HG02571 (cell line): ENCODE results near the gene KCNJ10.

Experiments used
- ATAC-seq: cut with Tn5 transposase; IDR thresholded peaks from one replicate; pipeline ENCODE4 v1.9.1; 2021; ENCODE audit warnings: mild to moderate bottlenecking, moderate library complexity; ENCODE audit not compliant: unreplicated experiment

KCNJ10 gene

DNA sequence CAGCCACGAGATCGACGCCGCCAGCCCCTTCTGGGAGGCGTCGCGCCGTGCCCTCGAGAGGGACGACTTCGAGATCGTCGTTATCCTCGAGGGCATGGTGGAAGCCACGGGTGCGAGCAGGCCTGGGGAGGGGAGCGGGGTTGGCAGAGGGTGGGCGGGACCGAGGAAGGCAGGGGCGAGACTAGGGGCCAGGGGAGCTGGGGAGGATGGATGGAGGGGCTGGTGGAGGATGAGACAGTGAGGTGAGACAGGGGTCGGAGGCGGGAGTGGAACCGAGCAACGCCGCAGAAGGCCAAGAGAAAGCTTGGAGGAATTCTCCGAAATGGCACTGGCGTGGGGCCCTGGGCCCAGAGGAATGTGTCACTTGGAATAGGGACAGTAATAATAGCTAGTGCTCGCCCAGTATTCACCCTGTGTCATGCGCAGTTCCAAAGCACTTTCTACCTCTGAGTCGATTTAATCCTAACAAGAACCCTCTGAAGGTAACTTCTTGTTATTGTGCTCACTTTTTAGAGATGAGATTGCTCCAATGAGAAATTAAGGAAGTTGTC lies 14.9 kb upstream of the KCNJ10 start:
- ATAC-seq = no peak

DNA sequence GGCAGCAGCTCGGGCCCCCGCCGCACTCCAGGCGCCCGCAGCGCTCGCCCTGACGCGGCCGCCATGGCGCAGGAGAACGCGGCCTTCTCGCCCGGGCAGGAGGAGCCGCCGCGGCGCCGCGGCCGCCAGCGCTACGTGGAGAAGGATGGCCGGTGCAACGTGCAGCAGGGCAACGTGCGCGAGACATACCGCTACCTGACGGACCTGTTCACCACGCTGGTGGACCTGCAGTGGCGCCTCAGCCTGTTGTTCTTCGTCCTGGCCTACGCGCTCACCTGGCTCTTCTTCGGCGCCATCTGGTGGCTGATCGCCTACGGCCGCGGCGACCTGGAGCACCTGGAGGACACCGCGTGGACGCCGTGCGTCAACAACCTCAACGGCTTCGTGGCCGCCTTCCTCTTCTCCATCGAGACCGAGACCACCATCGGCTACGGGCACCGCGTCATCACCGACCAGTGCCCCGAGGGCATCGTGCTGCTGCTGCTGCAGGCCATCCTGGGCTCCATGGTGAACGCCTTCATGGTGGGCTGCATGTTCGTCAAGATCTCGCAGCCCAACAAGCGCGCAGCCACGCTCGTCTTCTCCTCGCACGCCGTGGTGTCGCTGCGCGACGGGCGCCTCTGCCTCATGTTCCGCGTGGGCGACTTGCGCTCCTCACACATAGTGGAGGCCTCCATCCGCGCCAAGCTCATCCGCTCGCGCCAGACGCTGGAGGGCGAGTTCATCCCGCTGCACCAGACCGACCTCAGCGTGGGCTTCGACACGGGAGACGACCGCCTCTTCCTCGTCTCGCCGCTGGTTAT lies 14.2 kb upstream of the KCNJ10 start:
- no peak for ATAC-seq

DNA sequence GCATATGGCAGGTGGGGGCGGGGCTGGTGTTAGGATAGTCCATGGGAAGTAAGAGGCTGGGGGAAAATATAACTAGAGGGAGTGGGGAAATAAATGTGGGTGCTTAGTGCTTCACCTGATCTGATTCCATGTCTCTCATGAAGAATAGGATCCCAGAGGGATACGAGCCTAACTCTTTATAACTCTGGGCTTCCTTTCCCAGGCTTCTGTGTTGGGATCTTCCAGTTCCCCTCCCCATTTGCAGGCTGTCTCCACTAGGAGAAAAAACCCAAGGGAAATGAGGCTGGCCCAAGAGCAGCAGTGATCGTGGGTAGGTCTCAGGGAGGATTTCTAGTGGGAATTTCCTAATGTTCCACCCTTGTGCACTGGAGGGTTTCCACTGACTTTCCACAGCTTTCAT lies 13.0 kb upstream of the KCNJ10 start:
- ATAC-seq = no peak

DNA sequence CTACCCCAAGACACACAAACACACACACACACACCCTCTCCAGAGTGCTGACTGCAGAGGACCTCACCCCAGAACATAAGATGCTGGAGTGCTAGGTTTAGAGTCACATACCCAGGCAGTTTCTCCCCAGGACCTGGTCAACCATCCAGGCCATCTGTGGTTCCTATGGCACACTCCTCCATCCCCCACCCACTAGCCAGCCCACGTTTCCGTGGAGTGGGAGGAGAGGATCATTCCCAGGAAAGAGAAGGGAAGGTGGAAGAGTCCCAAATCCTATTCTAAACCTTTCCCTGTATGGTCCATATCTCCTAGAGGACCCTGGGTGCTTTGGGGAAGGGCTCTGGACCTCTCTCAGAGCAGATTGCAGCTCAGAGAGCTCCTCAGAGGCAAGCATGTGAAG lies 12.5 kb upstream of the KCNJ10 start:
- ATAC-seq = no peak

DNA sequence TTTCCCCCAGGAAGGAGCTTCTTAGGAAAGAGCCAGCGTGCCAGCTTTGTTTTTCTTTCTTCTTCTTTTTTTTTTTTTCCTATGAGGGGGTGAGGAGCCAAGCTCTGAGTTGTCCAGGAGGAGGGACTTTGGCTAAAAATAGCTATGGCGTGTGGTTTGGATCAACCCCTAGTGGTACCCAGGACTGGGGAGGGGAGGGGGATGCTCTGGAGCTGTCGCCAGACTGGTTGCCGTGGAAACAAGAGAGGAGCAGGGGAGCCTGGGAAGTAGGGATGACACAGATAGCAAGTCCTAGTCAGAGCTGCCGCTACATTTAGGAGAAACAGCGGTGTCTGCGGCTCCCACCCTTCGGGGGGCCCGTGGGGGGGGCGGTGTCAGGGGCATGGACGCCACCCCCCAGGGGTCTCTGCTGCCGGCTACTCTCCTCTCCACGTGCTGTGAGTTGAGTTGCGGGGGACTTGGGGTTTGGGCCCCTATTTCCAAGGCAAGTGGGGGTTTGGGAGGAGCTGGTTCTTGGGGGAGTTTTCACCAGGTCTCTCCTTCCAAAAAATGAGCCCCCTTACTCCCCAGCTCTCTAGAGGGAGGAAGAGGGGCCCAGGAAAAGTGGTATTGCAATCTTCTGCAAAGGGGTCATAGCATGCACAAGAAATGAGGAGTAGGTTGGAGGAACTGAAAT lies 11.4 kb upstream of the KCNJ10 start, which contains the start of gene KCNJ9:
Gene KCNJ9 (plus strand): TSS at position 278 of the 676 bp plus-strand sequence. CDS start 2,493 bp downstream, outside the sequence.
- ATAC-seq = no peak

DNA sequence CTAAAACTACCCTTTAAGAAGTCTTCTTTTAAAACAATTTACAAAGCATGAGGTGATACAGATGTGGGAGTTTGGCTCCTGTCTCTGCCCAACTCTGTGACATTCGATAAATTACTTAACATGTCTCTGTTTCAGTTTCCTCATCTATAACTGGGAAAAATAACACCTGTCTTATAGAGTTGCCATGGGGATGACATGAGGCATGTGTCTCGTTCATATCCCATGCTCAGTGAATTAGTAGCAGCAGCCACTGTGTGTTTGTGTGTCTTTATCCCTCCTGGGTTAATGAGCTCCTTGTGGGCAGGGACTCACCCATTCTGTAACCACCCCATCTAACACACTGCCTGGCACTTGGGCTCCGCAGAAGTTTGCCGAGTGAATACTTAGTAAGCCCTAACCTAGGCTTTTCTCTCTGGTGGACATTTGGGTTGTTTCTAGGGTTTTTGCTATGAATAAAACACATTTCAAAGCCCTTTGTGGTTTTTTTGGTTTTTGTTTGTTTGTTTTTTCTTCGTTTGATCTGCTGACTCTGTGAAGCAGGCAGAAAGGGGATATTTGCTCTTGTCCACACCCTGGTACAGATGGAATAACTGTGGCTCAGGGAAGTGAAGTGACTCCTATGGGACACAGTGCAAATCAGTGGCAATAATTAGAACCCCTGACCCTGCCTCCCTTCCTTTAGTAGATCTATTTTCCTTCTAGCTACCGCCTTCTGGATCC lies 10.6 kb upstream of the KCNJ10 start:
- ATAC-seq = no peak

DNA sequence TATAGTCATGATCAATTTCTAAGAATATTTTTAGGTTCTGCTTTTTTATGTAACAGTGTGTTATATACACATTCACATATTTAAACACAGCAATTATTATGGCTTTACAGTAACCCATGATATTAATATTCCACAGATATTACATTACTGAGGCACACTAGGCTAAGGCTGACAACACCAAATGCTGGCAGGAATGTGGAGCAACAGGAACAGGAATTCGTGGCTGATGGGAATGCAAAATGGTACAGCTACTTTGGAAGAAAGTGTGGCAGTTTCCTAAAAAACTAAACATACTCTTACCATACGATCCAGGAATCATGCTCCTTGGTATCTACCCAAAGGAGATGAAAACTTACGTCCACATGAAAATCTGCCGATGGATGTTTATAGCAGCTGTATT lies 9.5 kb upstream of the KCNJ10 start:
- ATAC-seq = no peak

DNA sequence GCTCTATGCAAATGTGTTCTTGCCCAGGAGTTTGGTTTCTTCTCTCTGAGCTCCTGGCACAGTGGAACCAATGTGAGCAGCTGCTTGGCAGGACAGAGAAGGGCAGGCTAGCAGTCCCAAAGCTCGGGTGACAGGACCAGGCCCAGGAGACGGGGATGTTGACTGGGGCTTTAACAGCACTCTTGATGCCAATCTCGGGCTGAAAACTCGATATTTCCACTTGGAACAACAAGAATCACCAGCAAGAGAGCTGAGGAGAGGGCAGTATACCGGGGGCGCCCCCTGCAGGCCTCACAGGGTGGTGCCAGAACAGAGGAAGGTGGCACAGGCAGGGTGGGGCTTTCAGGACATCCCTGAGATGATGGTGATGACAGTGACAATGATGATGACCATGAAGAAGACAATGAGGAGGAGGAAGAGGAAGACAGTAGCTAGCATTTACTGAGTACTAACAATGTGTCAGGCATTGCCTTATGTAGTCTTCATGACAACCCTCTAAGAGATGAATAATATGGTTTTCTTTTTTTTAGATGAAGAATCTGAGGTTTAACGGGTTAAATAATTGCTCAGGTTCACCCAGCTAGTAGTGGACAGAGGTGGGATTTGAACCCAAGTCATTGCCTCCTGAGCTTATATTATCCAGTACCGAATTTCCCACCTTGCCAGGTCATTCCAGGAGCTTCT lies 8.7 kb upstream of the KCNJ10 start:
- no peak for ATAC-seq

DNA sequence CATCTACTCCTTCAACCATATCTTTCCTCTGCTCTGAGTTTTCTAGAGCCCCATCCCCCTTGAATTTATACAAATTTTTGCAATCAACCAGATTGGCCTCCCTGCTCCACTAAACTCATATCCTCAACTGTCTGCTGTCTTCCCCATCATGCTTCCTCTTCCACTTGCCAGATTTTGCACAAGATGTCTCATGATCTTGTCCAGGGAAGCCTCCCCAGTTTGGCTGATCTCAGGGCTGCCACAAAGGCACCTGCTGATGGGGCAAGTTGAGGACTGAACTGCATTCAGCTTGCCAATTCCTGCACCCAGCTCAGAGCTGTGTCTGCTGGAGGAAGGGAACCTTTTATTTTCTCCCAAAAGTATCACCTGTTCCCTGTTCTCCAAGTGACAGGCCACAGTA lies 7.5 kb upstream of the KCNJ10 start:
- no peak for ATAC-seq

DNA sequence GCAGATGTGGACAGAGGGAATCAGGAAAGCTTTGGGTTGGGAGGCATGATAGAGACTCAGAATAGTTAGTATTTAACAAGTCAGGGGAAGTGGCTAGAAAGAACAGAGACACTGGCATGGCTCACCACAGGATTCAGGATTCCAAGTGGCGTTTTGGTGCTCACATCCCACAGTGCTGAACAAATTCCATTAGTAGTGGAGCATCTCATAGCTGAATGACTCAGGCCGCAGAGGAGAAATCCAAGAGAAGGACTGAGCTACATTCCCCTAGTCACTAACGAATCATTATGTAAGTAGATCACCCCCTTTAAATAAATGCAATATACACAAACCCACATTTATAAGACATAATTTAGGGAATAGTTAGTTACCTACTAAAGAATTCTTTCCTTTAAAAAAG lies 6.3 kb upstream of the KCNJ10 start:
- ATAC-seq = no peak

DNA sequence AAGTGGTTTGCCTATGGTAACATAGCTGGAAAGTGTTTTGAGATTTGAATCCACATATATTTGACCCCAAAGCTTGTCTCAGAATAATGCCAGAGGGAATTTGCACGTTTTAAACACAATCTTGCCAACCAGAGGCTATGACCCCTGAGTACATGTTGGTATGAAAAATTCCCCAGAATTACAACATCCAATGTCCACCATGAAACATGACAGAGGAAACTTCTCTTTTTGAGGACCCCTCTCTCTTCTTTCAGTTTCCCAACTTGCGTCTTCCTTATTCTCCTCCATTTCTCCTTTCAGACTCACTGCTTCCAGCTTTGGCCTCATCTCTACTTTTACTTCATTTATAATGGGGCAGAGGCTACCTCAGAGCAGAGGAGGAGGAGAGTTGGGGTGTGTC lies 5.9 kb upstream of the KCNJ10 start:
- no peak for ATAC-seq

DNA sequence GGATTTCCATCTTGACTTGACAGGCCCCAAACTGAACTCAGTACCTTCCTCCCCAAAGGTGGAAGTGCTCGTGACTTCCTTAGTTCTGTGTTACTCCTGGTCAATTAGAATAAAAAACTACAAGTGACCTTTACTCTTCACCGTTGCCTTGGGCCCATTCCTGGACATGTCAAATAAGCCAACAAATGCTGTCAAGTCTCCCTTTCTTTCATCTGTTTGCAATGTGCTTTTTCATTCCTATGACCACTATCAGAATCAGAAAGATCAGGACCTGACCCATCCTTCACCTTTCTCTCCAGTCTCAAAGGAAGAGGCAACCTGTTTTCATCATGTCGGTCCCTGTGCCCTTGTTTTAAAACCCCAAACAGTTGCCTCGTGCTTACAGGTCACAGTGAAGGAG lies 4.9 kb upstream of the KCNJ10 start:
- ATAC-seq = no peak

DNA sequence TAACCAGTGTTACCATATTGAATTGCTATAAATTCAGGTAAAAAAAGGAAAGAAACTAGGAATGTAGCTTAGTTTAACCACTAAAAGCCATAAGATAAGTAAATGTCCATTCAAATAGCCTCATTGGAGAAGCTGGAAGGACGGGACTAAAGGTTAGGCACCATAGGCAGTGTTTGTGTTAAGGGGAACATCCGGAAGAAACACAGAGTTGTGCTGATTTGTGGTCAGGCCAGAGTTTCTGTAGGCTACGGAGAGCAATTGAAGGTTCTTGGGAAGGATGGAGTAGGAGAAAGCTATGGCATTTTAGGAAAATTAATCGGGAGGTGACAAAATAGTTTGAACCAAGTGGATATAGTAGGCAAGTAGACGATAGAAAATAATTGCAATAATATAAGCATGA lies 1.3 kb upstream of the KCNJ10 start:
- ATAC-seq = no peak

DNA sequence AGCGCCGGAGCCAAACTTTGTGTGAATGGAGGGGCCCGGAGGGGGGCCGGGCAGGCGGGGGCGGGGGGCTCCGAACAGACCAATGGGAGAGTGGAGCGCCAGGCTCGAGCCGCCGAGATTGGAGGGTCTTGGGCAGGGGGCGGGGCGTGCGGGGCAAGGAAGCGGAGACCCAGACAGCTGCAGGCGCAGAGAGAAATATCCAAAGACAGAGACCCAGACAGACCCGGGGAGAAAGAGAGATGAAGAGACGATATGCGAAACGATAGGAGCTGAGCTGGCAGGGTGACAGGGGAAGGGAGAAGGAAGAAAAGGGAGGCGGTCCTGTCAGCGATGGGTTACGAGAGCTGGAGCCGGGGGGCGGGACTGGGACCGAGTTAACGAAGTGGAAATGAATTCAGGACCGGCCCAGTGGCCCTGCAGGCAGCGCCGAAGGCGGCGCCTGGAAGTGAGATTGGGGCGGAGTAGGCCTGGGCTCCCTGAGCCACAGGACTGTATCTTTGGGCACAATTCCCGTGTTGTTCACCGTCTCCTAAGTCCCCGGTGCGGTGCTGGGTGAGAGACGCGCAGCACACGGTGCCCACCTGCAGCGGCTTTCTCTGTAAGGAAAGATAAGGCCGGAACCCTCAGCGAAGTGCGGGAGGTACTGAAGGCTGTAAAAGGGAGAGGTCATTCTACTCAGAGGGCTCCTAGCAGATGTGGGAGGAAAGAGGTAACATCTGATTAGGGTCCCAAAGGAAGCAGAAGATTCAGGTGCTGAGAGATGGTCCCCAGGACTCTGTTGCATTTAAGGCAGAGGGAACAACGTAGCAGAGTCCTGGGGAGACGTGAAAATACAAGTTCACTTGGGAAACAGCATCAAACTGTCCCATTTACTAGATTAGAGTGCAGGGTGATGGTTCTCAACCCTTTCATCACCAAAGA lies 543 bp upstream of the KCNJ10 start:
- ATAC-seq = no peak

DNA sequence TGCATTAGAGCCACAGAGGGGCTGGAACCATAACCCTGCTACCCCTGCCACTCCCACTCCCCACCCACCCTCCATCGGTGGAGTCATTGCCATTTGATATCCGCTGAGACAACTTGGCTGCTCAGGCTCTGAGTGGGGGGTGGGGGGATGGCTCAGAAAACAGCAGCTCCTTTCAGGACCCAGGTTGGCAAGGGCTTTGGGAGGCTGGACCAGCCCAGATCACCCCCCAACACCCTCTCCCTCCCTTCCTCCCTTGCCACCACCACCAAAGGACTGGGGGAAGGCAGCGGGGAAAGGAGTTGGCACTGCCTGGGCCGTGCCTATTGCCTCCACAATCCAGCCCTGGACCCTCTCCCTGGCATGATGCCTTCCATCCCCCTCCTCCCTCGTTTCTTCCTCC lies 1.7 kb downstream of the KCNJ10 start:
- no peak for ATAC-seq

DNA sequence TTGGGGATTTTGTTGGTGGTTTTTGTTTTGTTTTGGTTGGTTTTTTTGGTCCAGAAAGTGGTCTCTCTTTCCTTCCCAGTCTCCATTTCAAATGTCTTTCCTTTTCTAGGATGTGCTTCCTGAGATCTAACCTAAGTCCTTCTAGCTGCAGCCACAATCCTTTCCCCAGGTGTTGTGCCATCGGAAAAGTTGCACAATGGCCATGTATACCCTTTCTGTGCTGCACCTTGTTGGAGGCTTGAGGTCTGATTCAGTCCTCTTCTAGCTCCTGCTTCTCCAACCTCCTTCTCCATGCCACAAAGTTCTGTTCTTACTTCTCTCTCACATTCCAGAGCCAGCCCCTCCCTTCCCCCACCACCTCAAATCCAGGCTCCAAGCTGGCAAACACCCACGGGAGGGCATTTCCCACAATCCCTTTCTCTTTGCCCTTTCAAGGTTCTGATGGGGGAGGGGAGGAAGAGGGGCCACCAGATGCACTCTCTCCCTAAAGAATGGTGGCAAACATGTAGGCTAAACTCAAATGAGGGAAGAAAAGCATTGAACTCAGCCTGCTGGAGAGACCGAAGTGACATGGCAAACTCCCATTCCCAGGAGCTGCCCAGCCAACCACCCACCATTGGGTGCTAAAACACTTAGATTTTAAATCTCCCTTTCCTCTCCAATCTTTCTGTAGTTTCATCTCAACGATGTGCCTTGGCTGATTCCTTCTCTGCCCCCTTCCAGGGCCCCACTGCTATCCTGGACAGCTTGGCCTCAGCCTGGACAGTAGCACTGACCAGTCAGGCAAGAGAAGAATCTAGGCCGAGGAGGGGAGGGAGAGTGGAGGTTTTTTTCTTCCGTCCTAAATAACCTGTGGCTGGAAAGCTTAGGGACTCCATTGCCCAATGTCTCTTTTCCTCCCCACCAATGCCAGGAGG lies 2.9 kb downstream of the KCNJ10 start:
- ATAC-seq = no peak

DNA sequence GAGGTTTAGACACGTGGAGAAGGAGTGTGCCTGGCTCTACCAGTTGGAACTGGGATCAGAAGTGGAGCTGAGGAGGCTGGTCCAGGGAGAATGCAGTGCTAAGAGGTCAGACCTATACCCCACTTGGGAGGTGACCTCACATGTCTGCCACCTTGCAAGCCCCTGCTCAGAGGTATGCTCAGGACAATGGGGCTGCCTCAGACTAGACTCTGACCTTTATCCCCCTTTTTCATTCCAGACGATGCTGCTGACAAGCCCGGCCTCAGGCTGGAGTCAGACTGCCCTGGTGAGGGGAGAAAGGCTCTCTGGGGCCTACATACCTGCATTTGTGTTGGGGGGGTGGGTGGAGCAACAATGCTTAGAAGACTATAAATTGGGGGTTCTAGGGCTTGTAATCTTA lies 5.2 kb downstream of the KCNJ10 start:
- no peak for ATAC-seq

DNA sequence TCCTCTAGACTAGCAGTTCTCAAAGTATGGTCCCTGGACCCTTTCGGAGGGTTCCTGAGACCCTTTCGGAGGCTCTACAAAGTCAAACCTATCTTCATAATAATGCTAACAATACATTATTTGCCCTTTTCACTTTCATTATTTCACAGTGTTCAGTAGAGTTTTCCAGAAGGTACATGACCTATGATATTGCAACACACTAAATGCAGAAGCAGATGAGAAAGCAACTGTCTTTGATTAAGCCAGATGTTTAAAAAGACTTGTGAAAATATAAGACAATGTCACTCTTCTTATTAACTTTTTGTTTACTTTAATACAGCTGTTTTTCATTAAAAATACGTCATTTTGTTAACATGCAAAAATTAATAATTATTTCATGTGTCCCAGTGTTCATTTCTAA lies 5.8 kb downstream of the KCNJ10 start:
- no peak for ATAC-seq

DNA sequence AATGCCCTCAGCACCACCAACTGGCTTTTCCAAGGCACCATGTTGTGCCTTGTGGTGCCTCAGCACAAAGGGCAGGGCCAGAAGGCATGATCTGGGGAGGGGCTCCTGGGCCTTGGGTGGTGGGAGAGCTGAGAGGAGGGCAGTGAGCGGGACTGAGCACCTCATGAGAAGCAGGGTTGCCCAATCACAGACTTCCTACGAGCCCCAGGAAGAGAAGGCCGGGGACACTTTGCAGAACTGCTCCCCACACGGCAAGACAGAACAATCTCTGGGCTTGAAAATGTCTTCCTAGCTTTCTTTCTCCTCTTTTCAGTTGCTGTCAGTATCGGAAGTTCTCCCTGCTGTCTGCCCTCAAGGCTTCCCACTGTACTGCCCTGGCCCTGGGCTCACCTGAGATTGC lies 6.8 kb downstream of the KCNJ10 start:
- ATAC-seq = no peak
